K562 (cell line): ENCODE data around the gene SAFB. TPM values are rescaled to one million over a fixed set of nuclear protein-coding genes. Genes with fewer than 3 reads are reported as not detected.
A peak's percentile ranks its signal among the peaks of the same experiment; 100 is the strongest.

Source experiments
- ATAC-seq: fragments of 200-7000 bp; cut with Tn5 transposase; 3 replicates; pipeline ENCODE4 v1.9.1; 2020; ENCODE audit warnings: moderate library complexity
- BruUV-seq: library from RNA; stranded (reverse); fragments of 400-500 nt; replicated peaks from 2 replicates; lab custom pipeline; 2021; lab: Mats Ljungman, UMichigan
- CTCF ChIA-PET: fragments of 300-600 bp; formaldehyde crosslinking; extraction: SDS; loops from one replicate; lab custom pipeline; 2021; ENCODE audit warnings: low intra/inter-chr PET ratio; lab: Yijun Ruan, JAX
- POLR2A ChIA-PET: fragments of 300-600, 350-650 bp; sonication (Branson Sonifier 250); formaldehyde crosslinking; extraction: SDS; loops from one replicate; lab custom pipeline; 2021; ENCODE audit warnings: antibody characterized with exemption, inconsistent platforms; lab: Yijun Ruan, JAX
- DNase-seq, 4 experiments: peaks; one replicate each; pipeline versions ENCODE4 v3.0.0 to v3.0.0-alpha.2; 2011 to 2018; ENCODE audit warnings: low spot score in 3 of 4, mixed read lengths in 3 of 4; ENCODE audit errors: extremely low read depth in 1 of 4
- FAIRE-seq: peaks from 2 replicates; lab custom pipeline; 2011; peaks lifted over from hg19 to GRCh38; lab: Jason Lieb, UNC
- H2AFZ ChIP-seq: 2 replicates; pipeline ENCODE4 v1.6.0; 2011; ENCODE audit warnings: low read depth, low read length, control low read depth, inconsistent platforms
- H3K27ac ChIP-seq: fragments of 200-600 bp; 3 replicates; pipeline ENCODE4 v1.8.0; 2011; ENCODE audit warnings: low read depth, mild to moderate bottlenecking, control low read depth, inconsistent platforms, low read length, moderate library complexity, mixed read lengths; ENCODE audit errors: extremely low read depth
- H3K27me3 ChIP-seq, 2 experiments: fragments of 300-600 bp in 1 of 2; 2 replicates in 1 of 2; 3 replicates in 1 of 2; pipeline versions ENCODE4 v1.6.0 to v1.8.0; 2011; ENCODE audit warnings: inconsistent platforms in 2 of 2, low read length in 2 of 2, mild to moderate bottlenecking in 1 of 2, mixed read lengths in 1 of 2, moderate library complexity in 1 of 2; ENCODE audit not compliant: control insufficient read depth in 2 of 2, insufficient read depth in 2 of 2
- H3K36me3 ChIP-seq: fragments of 300-600 bp; 3 replicates; pipeline ENCODE4 v1.8.0; 2011; ENCODE audit warnings: mild to moderate bottlenecking, low read length, inconsistent platforms; ENCODE audit not compliant: control insufficient read depth, insufficient read depth
- H3K4me1 ChIP-seq, 2 experiments: fragments of 200-600 bp in 1 of 2; replicated peaks in 1 of 2; 2 replicates in 1 of 2; 3 replicates in 1 of 2; pipeline versions ENCODE4 v1.5.1 to v1.8.0; 2011; ENCODE audit warnings: inconsistent platforms in 2 of 2, low read length in 2 of 2, mild to moderate bottlenecking in 1 of 2, mixed read lengths in 1 of 2, moderate library complexity in 1 of 2; ENCODE audit not compliant: control insufficient read depth in 2 of 2, insufficient read depth in 2 of 2
- H3K4me2 ChIP-seq: 2 replicates; pipeline ENCODE4 v1.6.1; 2011; ENCODE audit warnings: low read length, control low read depth, inconsistent platforms, mixed read lengths; ENCODE audit not compliant: insufficient read depth
- H3K4me3 ChIP-seq: fragments of 200-600 bp; sonication (generic), shearing (Covaris generic); 2 replicates; pipeline ENCODE4 v1.5.1; 2016; ENCODE audit warnings: control low read depth, inconsistent platforms
- H3K79me2 ChIP-seq: fragments of 200-600 bp; 3 replicates; pipeline ENCODE4 v1.8.0; 2011; ENCODE audit warnings: low read length, inconsistent platforms; ENCODE audit not compliant: control insufficient read depth, insufficient read depth
- H3K9ac ChIP-seq, 2 experiments: 2 replicates each; pipeline versions ENCODE4 v1.6.0 to v1.6.1; 2011; ENCODE audit warnings: low read depth in 2 of 2, low read length in 2 of 2, control low read depth in 1 of 2, inconsistent platforms in 1 of 2, mild to moderate bottlenecking in 1 of 2, mixed read lengths in 1 of 2; ENCODE audit not compliant: insufficient read depth in 1 of 2
- H3K9me1 ChIP-seq: one replicate; pipeline ENCODE4 v1.6.0; 2011; ENCODE audit warnings: inconsistent platforms, mild to moderate bottlenecking, low read length, moderate library complexity; ENCODE audit not compliant: control insufficient read depth, insufficient read depth
- H3K9me3 ChIP-seq: replicated peaks from 2 replicates; pipeline ENCODE4 v1.5.1; 2011; ENCODE audit warnings: low read depth, low read length, inconsistent platforms; ENCODE audit not compliant: control insufficient read depth, insufficient read depth
- H4K20me1 ChIP-seq: replicated peaks from 2 replicates; pipeline ENCODE4 v1.6.1; 2011; ENCODE audit warnings: low read length, inconsistent platforms, mixed read lengths; ENCODE audit not compliant: control insufficient read depth, insufficient read depth
- ARID1B ChIP-seq: fragments of 450-650 bp; IDR thresholded peaks from 2 replicates; pipeline ENCODE4 v1.6.1; 2016; ENCODE audit warnings: antibody characterized with exemption, mild to moderate bottlenecking, inconsistent platforms
- ARNT ChIP-seq, 2 experiments: fragments of 450-650 bp; IDR thresholded peaks; 2 replicates each; pipeline ENCODE4 v1.6.1; 2016; ENCODE audit warnings: mild to moderate bottlenecking in 1 of 2
- ETS1 ChIP-seq: conservative IDR thresholded peaks from 2 replicates; pipeline ENCODE4 v1.6.1; 2011; ENCODE audit warnings: low read depth, mild to moderate bottlenecking, low read length; ENCODE audit not compliant: control insufficient read depth
- ETS2 ChIP-seq: IDR thresholded peaks from 2 replicates; pipeline ENCODE4 v1.6.1; 2016; ENCODE audit warnings: borderline replicate concordance, missing genetic modification characterization, mild to moderate bottlenecking, moderate library complexity, missing compliant biosample characterization; ENCODE audit not compliant: poor library complexity, severe bottlenecking
- FIP1L1 ChIP-seq: fragments of 200-400 bp; formaldehyde crosslinking; IDR thresholded peaks from 2 replicates; pipeline ENCODE4 v1.6.1; 2018; ENCODE audit warnings: mild to moderate bottlenecking, low read depth, low read length; ENCODE audit not compliant: poor library complexity, severe bottlenecking
- FOSL1 ChIP-seq: fragments of 200-800 bp; sonication (Bioruptor generic); conservative IDR thresholded peaks from 2 replicates; pipeline ENCODE4 v1.6.1; 2016; ENCODE audit warnings: missing genetic modification characterization, missing compliant biosample characterization
- KDM4B ChIP-seq, 2 experiments: fragments of 450-650 bp in 1 of 2; sonication (generic) in 1 of 2; IDR thresholded peaks; 2 replicates each; pipeline ENCODE4 v1.6.1; 2016 to 2017; ENCODE audit warnings: borderline replicate concordance in 2 of 2, antibody characterized with exemption in 1 of 2, low read depth in 1 of 2, mild to moderate bottlenecking in 1 of 2
- MCM2 ChIP-seq: fragments of 450-650 bp; IDR thresholded peaks from 2 replicates; pipeline ENCODE4 v1.6.1; 2017; ENCODE audit warnings: low read depth, mild to moderate bottlenecking
- NFATC3 ChIP-seq: fragments of 450-650 bp; IDR thresholded peaks from 2 replicates; pipeline ENCODE4 v1.6.1; 2017; ENCODE audit warnings: mild to moderate bottlenecking
- NFXL1 ChIP-seq: fragments of 450-650 bp; formaldehyde crosslinking; IDR thresholded peaks from 2 replicates; pipeline ENCODE4 v1.4.0; 2021; ENCODE audit warnings: mild to moderate bottlenecking
- POLR2A ChIP-seq: fragments of 450-650 bp; conservative IDR thresholded peaks from 2 replicates; pipeline ENCODE4 v1.6.1; 2016
- RBFOX2 ChIP-seq: fragments of 200-400 bp; formaldehyde crosslinking; IDR thresholded peaks from 2 replicates; pipeline ENCODE4 v1.6.1; 2017; ENCODE audit warnings: low read depth, mild to moderate bottlenecking, low read length, moderate library complexity
- RBM22 ChIP-seq: fragments of 200-400 bp; formaldehyde crosslinking; IDR thresholded peaks from 2 replicates; pipeline ENCODE4 v1.6.1; 2018; ENCODE audit warnings: low read length, low read depth; ENCODE audit not compliant: poor library complexity, severe bottlenecking
- SLC30A9 ChIP-seq: fragments of 250-450 bp; sonication (Bioruptor Pico); IDR thresholded peaks from 2 replicates; pipeline ENCODE4 v1.8.0; 2022; ENCODE audit warnings: mild to moderate bottlenecking, moderate library complexity
- SUPT5H ChIP-seq: fragments of 450-650 bp; IDR thresholded peaks from 2 replicates; pipeline ENCODE4 v1.6.1; 2016
- TAF1 ChIP-seq: IDR thresholded peaks from 2 replicates; pipeline ENCODE4 v1.6.1; 2011; ENCODE audit warnings: mild to moderate bottlenecking, low read length, moderate library complexity; ENCODE audit not compliant: insufficient read depth, control insufficient read depth, severe bottlenecking; ENCODE audit errors: extremely low read depth
- TAF9B ChIP-seq: fragments of 450-650 bp; IDR thresholded peaks from 2 replicates; pipeline ENCODE4 v1.6.1; 2018; ENCODE audit warnings: mild to moderate bottlenecking; ENCODE audit not compliant: partially characterized antibody
- TRIM25 ChIP-seq: fragments of 450-650 bp; IDR thresholded peaks from 2 replicates; pipeline ENCODE4 v1.7.0; 2016; ENCODE audit warnings: borderline replicate concordance
- ZNF121 ChIP-seq: sonication (generic); formaldehyde crosslinking; conservative IDR thresholded peaks from 2 replicates; pipeline ENCODE4 v1.8.0; 2022; ENCODE audit warnings: missing genetic modification reagents
- ZNF347 ChIP-seq: fragments of 450-650 bp; formaldehyde crosslinking; IDR thresholded peaks from 2 replicates; pipeline ENCODE4 v1.4.0; 2020; ENCODE audit warnings: low read depth, mild to moderate bottlenecking, moderate library complexity
- WGBS: fragments of 100-300 bp; shearing (Covaris generic); methylation state at CpG from one replicate; pipeline ENCODE4 v1.1.6; 2016; ENCODE audit warnings: low coverage, mixed read lengths; ENCODE audit not compliant: insufficient coverage; ENCODE audit errors: missing lambda C conversion rate; 5-methylcytosine and 5-hydroxymethylcytosine counted together
- in situ Hi-C: fragments of 300-500 bp; cut with MboI; formaldehyde crosslinking; loops from 4 replicates; pipeline ENCODE4 v1.15.0; 2018; ENCODE audit warnings: inconsistent platforms, mixed read lengths
- intact Hi-C: fragments of 100-400 bp; cut with micrococcal nuclease; formaldehyde crosslinking; loops from 2 replicates; pipeline ENCODE4 v1.14.2; 2022
- polyA plus RNA-seq, 8 experiments: library from polyadenylated mRNA; depleted of rRNA in 4 of 8; stranded (reverse) in 5 of 8; unstranded in 3 of 8; fragments of >200 nt; fragmentation: Nextera tagmentation in 2 of 8; fragmentation: Illumina TruSeq in 1 of 8; extraction: Ambion mirVana in 2 of 8; extraction: Trizol in 1 of 8; gene quantifications; 2 replicates each; pipeline versions ENCODE4 v1.2.1 to v1.2.3, GENCODE V29; 2011 to 2014; ENCODE audit warnings: inconsistent platforms in 1 of 8, missing spikeins in 1 of 8
- total RNA-seq, 7 experiments: library from RNA; depleted of rRNA in 6 of 7; stranded (reverse); fragments of >200 nt in 6 of 7; fragmentation: Illumina TruSeq in 2 of 7; extraction: Trizol in 2 of 7; gene quantifications; 2 replicates each; pipeline versions ENCODE4 v1.2.1 to v1.2.3, GENCODE V29; 2011 to 2021; ENCODE audit warnings: low replicate concordance in 1 of 7

The SAFB gene
- total and polyA plus RNA-seq, 9 of the 15 experiments (the other 6 are each of a cell fraction or from before 2014, with no cell fraction given), result 1.1 to 151 (median 83.1) TPM

- Histone ChIP-seq H3K9me3 (no peaks in the 10 kb centered on the region), H3K36me3 (peaks cover 90% of the 10 kb centered on the region), H3K4me3 (no peak overlapping the region), H2AFZ (no peak overlapping the region), H3K9me1 (peaks cover 17% of the 10 kb centered on the region), H3K27ac (no peak overlapping the region), H3K4me2 (no peak overlapping the region), H3K79me2 (peaks cover 70% of the 10 kb centered on the region), H3K4me1 (peaks cover 14 to 85% of the 10 kb centered on the region in 2 experiments), H4K20me1 (peaks cover 65% of the 10 kb centered on the region), H3K9ac (peak overlapping the region in 1 of 2 experiments; percentile 64; a peak in 2 of 4 replicates), H3K27me3 (no peaks in the 10 kb centered on the region)
- POLR2A ChIA-PET, result interaction anchor here (0.6 to 2.4 kb wide), 8 partner anchors 8 to 97 kb away, joined by 3 to 9 read pairs (median 4); partner anchors contain the start of genes CATSPERD, DUS3L and LONP1
- DNase-seq (no peak), FAIRE-seq (no peak), ATAC-seq (no peak)
- CTCF ChIA-PET, result no interaction called here
- WGBS, result 91% methylated on average over 31 of the region's 45 CpGs
- in situ Hi-C loops, result no loop called here
- intact Hi-C loops, result no loop called here
- BruUV-seq, result no TSS peak
- TF ChIP-seq NFATC3 (no peak), TRIM25 (no peak), ARID1B (no peak), SLC30A9 (CRISPR knock-in tag) (no peak), ZNF347 (CRISPR knock-in tag) (no peak), RBFOX2 (peak; percentile 64), ETS1 (no peak), NFXL1 (CRISPR knock-in tag) (no peak), MCM2 (no peak), SUPT5H (peak; percentile 9; the same call in 1 of the 2 replicates), RBM22 (peak; percentile 91), TAF9B (no peak), FOSL1 (tag) (no peak), POLR2A (peak; percentile 1; the same call in 1 of the 2 replicates), ARNT (IDR thresholded peaks at IDR 0.05) (no peak), ZNF121 (no peak), KDM4B (IDR thresholded peaks at IDR 0.05; ENCODE audit: borderline replicate concordance in 2 of 2, low read depth in 1 of 2) (no peak), TAF1 (no peak), ETS2 (tag) (no peak), FIP1L1 (peak; percentile 9)
Measured at GRCh38 chr19:5694167-5694955, 71.5 kb downstream of the SAFB start.
